GM21576 (cell line): ENCODE results near the gene CTRB2.

Source experiments
- ATAC-seq: cut with Tn5 transposase; IDR thresholded peaks from one replicate; pipeline ENCODE4 v1.9.1; 2021; ENCODE audit warnings: mild to moderate bottlenecking, moderate library complexity; ENCODE audit not compliant: unreplicated experiment

Gene CTRB2

DNA sequence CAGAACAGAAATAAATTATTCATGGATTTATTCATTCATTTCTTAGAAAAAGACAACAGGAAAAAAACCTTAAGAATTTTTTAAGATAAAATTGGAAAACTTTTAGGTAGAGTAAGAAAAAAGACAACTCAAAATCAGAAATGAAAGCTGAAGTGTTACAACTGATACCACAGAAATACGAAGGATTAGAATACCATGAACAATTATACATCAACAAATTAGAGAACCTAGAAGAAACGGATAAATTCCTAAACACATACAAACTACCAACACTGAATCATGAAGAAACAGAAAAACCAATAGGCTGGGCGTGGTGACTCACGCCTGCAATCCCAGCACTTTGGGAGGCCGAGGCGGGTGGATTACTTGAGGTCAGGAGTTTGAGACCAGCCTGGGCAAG is 27.8 kb downstream of the CTRB2 start:
- no peak for ATAC-seq

DNA sequence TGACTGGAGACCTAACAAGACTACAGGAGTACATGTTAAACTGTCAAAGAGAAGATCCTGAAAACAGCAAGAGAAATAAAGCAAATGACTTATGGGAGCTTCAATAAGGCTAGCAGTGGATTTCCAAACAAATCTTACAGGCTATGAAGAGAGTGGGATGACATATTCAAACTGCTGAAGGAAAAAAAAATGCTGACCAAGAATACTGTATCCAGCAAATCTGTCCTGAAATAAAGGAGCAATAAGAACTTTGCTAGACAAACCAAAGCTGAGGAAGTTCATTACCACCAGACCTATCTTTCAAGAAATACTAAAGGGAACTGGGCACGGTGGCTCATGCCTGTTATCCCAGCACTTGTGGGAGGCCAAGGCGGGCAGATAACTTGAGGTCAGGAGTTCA is 30.0 kb downstream of the CTRB2 start:
- ATAC-seq, result no peak

GRCh38 chr16:75175074-75175473 is 31.9 kb downstream of the CTRB2 start:
- ATAC-seq, result no peak

DNA sequence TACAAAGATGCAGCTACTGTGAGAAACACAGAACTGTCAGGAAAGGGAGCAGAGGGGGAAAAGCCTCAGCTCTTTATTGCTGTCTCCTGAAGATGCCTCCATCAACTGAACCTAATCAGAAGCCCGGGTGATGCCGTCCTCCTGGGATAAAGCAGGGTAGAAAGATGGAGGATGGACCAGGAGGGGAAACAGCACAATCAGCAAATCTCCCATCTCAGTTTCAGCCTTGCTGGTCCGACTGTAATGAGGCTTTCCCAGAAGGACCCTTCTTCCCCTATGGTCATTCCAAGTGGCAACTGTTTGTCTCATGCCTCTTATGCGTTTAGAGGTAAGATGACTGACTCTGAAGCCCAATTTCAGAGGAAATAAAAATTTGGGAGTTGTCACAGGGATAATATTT is 34.4 kb downstream of the CTRB2 start:
- no peak for ATAC-seq

DNA sequence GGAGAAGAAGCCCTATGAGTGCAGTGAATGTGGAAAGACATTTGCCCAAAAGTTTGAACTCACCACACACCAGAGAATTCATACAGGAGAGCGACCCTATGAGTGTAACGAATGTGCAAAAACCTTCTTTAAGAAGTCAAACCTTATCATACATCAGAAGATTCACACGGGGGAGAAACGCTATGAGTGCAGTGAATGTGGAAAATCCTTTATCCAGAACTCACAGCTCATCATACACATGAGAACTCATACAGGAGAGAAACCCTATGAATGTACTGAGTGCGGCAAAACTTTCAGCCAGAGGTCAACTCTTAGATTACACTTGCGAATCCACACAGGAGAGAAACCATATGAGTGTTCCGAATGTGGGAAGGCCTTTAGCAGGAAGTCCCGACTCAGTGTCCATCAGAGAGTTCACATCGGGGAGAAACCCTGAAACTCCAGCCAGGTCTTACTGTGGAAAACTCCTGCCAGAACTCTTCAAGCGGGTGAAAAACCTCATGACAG is 37.0 kb downstream of the CTRB2 start:
- ATAC-seq, result no peak

GRCh38 chr16:75160386-75160785 is 46.6 kb downstream of the CTRB2 start:
- no peak for ATAC-seq
